ENCODE results near the gene IFT81. TPM values are rescaled to one million over a fixed set of nuclear protein-coding genes. Genes with fewer than 3 reads are reported as not detected.
A peak's percentile ranks its signal among the peaks of the same experiment; 100 is the strongest.
"Not testable (repeated sequence)": the region's sequence is repeated elsewhere in the genome, so short reads cannot be mapped to it uniquely, and the experiment has no call there.

IFT81 gene
- total RNA-seq, 4 donors from 2014 or later: 11.5 to 36.1 (median 21.8) TPM

- Histone ChIP-seq H3K36me3 (peaks cover 0 to 25% (median 0%) of the 10 kb centered on the region in 3 donors), H3K27ac (no peak overlapping the region), H3K9me3 (no peaks in the 10 kb centered on the region), H3K4me1 (peaks cover 0 to 13% (median 0%) of the 10 kb centered on the region in 4 donors), H3K4me3 (no peak overlapping the region), H3K27me3 (no peaks in the 10 kb centered on the region)
- no peak for TF ChIP-seq CTCF (IDR thresholded peaks at IDR 0.05)
- no peak for TF ChIP-seq EP300 (IDR thresholded peaks at IDR 0.05)
- no peak for TF ChIP-seq POLR2A (IDR thresholded peaks at IDR 0.05)
- WGBS, 2 donors: 21 to 23% methylated on average over 6 of the region's 6 CpGs
- DNase-seq (ENCODE audit: low spot score in 2 of 2): no peak
Measured at GRCh38 chr12:110199339-110200123, 75.4 kb downstream of the IFT81 start.

- H3K4me1 ChIP-seq: peaks cover 0 to 13% (median 0%) of the 10 kb centered on the region in 4 donors
- no peaks in the 10 kb centered on the region for H3K9me3 ChIP-seq
- H3K4me3 ChIP-seq: no peak overlapping the region
- H3K27me3 ChIP-seq: no peaks in the 10 kb centered on the region
- TF ChIP-seq EP300 (IDR thresholded peaks at IDR 0.05): no peak
- TF ChIP-seq POLR2A (IDR thresholded peaks at IDR 0.05): no peak
- TF ChIP-seq CTCF (IDR thresholded peaks at IDR 0.05): no peak
- peaks cover 0 to 29% (median 0%) of the 10 kb centered on the region in 3 donors for H3K36me3 ChIP-seq
- no peak for DNase-seq (ENCODE audit: low spot score in 2 of 2)
- 58 to 78% methylated on average over 1 of the region's 1 CpG for WGBS, 2 donors
- no peak overlapping the region for H3K27ac ChIP-seq
Measured at GRCh38 chr12:110200124-110200417, 75.9 kb downstream of the IFT81 start.

GRCh38 chr12:110201995-110202394 lies 77.8 kb downstream of the IFT81 start:
- no peak for DNase-seq (ENCODE audit: low spot score in 2 of 2)
- Histone ChIP-seq H3K36me3 (peaks cover 0 to 28% (median 0%) of the 10 kb centered on the region in 3 donors), H3K27ac (no peak overlapping the region), H3K4me1 (peaks cover 0 to 13% (median 0%) of the 10 kb centered on the region in 4 donors), H3K27me3 (no peaks in the 10 kb centered on the region), H3K9me3 (no peaks in the 10 kb centered on the region), H3K4me3 (no peak overlapping the region)
- TF ChIP-seq EP300 (IDR thresholded peaks at IDR 0.05) (no peak), CTCF (IDR thresholded peaks at IDR 0.05) (no peak), POLR2A (IDR thresholded peaks at IDR 0.05) (no peak)
- WGBS, 2 donors: 79 to 89% methylated on average over 1 of the region's 1 CpG

- H3K27ac ChIP-seq: peak overlapping the region in 2 of 4 donors; percentile 22 to 37
- H3K4me1 ChIP-seq: peaks cover 0 to 13% (median 0%) of the 10 kb centered on the region in 4 donors
- no peak overlapping the region for H3K4me3 ChIP-seq
- WGBS, 2 donors: 60 to 62% methylated on average over 2 of the region's 2 CpGs
- no peaks in the 10 kb centered on the region for H3K27me3 ChIP-seq
- peaks cover 0 to 28% (median 0%) of the 10 kb centered on the region in 3 donors for H3K36me3 ChIP-seq
- no peaks in the 10 kb centered on the region for H3K9me3 ChIP-seq
- no peak for DNase-seq (ENCODE audit: low spot score in 2 of 2)
- TF ChIP-seq CTCF (IDR thresholded peaks at IDR 0.05) (no peak), EP300 (IDR thresholded peaks at IDR 0.05) (no peak), POLR2A (IDR thresholded peaks at IDR 0.05) (no peak)
Measured at GRCh38 chr12:110203546-110203945, 79.4 kb downstream of the IFT81 start.

GRCh38 chr12:110205931-110206330 lies 81.8 kb downstream of the IFT81 start:
- Histone ChIP-seq H3K27ac (no peak overlapping the region), H3K4me1 (no peaks in the 10 kb centered on the region), H3K36me3 (peaks cover 0 to 45% (median 0%) of the 10 kb centered on the region in 3 donors), H3K9me3 (no peaks in the 10 kb centered on the region), H3K27me3 (no peaks in the 10 kb centered on the region), H3K4me3 (no peak overlapping the region)
- DNase-seq (ENCODE audit: low spot score in 2 of 2): no peak
- TF ChIP-seq POLR2A (IDR thresholded peaks at IDR 0.05): no peak
- no peak for TF ChIP-seq CTCF (IDR thresholded peaks at IDR 0.05)
- TF ChIP-seq EP300 (IDR thresholded peaks at IDR 0.05): no peak
- 97 to 98% methylated on average over 2 of the region's 2 CpGs for WGBS, 2 donors

- Histone ChIP-seq H3K36me3 (peaks cover 0 to 41% (median 0%) of the 10 kb centered on the region in 3 donors), H3K9me3 (peaks cover 0 to 11% (median 0%) of the 10 kb centered on the region in 4 donors)
- DNase-seq (ENCODE audit: low spot score in 2 of 2); H3K27ac ChIP-seq; H3K4me1 ChIP-seq; H3K4me3 ChIP-seq; H3K27me3 ChIP-seq: not testable (repeated sequence)
- WGBS, 2 donors: 93 to 94% methylated on average over 10 of the region's 10 CpGs
Measured at GRCh38 chr12:110211639-110212536, 87.7 kb downstream of the IFT81 start.

All from tibial nerve (tissue), 4 donors.